ENCODE results near the gene KCNMA1. TPM values are rescaled to one million over a fixed set of nuclear protein-coding genes. Genes with fewer than 3 reads are reported as not detected.

KCNMA1 gene
- total RNA-seq, 4 donors from 2014 or later, result 10.1 to 32.6 (median 20.1) TPM

DNA sequence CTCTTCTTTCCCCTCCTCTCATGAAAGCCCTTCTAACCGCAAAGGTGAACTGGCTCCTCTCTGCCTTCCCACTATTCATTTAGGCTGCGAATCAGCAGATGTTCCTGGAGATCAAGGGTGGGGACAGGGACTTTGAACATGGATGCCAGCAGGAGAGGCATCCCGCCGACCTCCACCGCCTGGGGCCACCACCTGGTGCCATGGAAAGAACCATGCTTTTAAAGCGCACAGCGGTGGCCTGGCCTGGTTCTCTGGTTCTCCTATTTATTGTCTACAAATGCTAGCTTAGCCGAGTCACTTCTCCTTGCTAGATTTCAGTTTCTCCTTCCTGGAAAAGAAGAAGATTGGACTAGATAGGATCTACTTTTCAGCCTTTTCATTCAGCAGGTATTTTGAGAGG is 43.2 kb upstream of the KCNMA1 start:
- no peak for DNase-seq (ENCODE audit: low spot score)
- TF ChIP-seq, protein P1, sequence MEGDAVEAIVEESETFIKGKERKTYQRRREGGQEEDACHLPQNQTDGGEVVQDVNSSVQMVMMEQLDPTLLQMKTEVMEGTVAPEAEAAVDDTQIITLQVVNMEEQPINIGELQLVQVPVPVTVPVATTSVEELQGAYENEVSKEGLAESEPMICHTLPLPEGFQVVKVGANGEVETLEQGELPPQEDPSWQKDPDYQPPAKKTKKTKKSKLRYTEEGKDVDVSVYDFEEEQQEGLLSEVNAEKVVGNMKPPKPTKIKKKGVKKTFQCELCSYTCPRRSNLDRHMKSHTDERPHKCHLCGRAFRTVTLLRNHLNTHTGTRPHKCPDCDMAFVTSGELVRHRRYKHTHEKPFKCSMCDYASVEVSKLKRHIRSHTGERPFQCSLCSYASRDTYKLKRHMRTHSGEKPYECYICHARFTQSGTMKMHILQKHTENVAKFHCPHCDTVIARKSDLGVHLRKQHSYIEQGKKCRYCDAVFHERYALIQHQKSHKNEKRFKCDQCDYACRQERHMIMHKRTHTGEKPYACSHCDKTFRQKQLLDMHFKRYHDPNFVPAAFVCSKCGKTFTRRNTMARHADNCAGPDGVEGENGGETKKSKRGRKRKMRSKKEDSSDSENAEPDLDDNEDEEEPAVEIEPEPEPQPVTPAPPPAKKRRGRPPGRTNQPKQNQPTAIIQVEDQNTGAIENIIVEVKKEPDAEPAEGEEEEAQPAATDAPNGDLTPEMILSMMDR (IDR thresholded peaks at IDR 0.05), result no peak
- ATAC-seq (ENCODE audit: low FRiP score), result no peak

DNA sequence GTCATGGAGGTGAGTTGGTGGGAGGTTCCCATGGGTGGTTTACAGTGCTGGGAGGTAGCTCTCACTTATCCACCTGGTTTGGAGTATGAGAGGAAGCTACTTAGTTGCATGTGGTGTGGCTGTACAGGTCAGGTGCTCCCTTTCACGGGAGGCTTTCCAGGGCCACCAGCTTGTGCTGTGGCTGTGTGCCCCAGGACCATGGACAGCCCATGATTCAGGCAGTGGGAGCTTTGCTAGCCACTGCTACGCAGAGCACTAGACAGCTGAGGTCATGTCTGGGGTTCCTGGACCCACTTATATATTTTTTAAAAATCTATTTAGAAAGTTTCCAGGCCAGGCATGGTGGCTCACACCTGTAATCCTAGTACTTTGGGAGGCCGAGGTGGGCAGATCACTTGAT is 42.5 kb upstream of the KCNMA1 start:
- no peak for ATAC-seq (ENCODE audit: low FRiP score)
- no peak for DNase-seq (ENCODE audit: low spot score)
- TF ChIP-seq, protein P1 (IDR thresholded peaks at IDR 0.05), result no peak

DNA sequence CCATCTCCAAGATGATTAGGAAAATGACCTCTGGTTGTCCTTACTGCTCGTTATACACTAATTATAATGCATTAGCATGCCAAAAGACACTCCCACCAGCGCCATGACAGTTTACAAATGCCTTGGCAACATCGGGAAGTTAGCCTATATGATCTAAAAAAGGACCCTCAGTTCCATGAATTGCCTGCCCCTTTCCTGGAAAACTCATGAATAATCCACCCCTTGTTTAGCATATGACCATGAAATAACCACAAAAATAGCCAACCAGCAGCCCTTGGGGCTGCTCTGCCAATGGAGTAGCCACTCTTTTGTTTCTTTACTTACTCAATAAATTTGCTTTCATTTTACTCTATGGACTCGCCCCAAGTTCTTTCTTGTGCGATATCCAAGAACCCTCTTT is 41.6 kb upstream of the KCNMA1 start:
- DNase-seq (ENCODE audit: low spot score), result no peak
- TF ChIP-seq, protein P1 (IDR thresholded peaks at IDR 0.05), result no peak
- ATAC-seq (ENCODE audit: low FRiP score), result no peak

DNA sequence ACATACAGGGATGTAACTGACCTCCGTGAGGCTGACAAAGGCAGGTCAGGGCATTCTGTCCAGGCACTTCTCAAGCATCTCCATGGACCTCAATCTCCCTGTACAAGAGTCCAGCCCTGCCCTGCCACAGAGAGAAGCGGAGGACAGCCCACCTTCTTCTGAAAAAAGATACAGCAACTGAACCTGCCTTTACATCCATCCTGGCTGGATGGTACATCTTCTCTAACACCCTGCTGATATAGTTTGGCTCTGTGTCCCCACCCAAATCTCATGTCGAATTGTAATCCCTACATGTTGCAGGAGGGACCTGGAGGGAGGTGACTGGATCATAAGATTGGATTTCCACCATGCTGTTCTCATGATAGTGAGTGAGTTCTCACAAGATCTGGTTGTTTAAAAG is 40.5 kb upstream of the KCNMA1 start:
- TF ChIP-seq, protein P1 (IDR thresholded peaks at IDR 0.05), result no peak
- ATAC-seq (ENCODE audit: low FRiP score) (no peak), DNase-seq (ENCODE audit: low spot score) (no peak)

DNA sequence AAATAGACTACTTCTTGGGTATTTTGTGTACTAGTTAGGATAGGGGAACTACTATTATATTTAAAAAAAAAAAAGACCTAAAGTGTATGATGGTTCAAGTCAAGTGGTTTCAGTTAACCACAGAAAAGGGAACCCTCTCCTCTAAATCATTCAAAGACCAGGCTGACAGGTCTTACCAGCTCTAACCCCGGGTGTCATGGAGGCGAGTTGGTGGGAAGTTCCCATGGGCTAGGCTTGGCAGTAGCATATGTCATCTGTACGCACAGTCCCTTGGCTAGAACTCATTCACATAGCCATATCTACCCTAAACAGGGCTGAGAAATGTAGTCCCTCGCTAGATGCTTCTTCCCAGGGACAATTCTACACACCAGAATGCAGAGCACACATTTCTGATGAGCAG is 37.7 kb upstream of the KCNMA1 start:
- TF ChIP-seq, protein P1 (IDR thresholded peaks at IDR 0.05), result no peak
- ATAC-seq (ENCODE audit: low FRiP score) (no peak), DNase-seq (ENCODE audit: low spot score) (no peak)

DNA sequence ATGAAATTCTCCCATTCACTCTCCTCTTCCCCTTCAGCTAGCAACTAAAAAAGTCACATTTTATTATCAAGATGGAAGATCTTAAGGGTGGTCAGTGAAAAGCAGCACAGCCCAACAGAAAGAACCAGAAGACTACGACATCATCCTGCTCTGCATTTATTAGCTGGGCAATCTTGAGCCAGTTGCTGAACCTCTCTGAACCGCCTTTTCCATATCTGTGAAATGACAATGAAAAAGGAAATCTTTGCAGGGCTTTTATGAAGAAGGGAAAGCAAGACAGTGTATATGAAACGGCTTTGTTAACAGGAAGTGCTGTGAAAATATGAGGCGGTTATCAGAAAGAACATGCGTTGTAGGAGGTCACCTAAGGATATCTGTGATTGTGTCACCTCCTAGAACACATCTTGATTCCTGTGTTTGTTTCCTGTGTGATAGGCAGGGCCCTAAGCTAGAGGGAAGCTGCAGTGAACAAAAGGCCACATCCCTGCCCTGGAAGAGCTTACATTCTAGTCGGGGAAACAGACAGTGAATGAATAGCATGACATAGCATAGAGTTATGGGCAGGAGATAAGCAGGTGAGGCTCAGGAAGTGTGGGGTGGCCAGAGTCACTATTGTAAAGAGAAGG is 36.0 kb upstream of the KCNMA1 start:
- DNase-seq (ENCODE audit: low spot score) (no peak), ATAC-seq (ENCODE audit: low FRiP score) (no peak)
- TF ChIP-seq, protein P1 (IDR thresholded peaks at IDR 0.05), result no peak

DNA sequence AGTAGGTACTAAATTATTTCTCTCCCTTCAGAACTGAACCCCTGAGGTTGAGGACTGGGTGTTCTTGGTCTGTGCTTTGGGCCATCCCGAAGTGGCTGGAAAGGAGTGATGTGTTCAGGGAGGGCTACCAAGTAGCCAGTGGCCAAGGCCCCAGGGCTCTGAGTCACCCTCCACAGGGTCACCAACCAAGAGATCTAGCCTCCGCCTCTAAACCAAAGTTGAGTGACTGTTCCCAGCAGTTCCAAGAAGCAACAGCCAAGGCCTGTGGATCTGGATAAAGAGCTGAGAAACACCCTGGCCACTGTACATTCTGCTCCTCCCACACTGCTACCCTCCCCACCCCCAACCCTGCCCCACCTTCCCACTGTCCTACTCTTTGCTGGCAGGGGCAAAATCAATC is 35.5 kb upstream of the KCNMA1 start:
- DNase-seq (ENCODE audit: low spot score) (no peak), ATAC-seq (ENCODE audit: low FRiP score) (no peak)
- TF ChIP-seq, protein P1 (IDR thresholded peaks at IDR 0.05), result no peak
